Measurements from ENCODE around the gene POLD2. TPM values are rescaled to one million over a fixed set of nuclear protein-coding genes. Genes with fewer than 3 reads are reported as not detected.

POLD2 gene
- total RNA-seq, 1 donor from 2014 or later, result 78.0 TPM

DNA sequence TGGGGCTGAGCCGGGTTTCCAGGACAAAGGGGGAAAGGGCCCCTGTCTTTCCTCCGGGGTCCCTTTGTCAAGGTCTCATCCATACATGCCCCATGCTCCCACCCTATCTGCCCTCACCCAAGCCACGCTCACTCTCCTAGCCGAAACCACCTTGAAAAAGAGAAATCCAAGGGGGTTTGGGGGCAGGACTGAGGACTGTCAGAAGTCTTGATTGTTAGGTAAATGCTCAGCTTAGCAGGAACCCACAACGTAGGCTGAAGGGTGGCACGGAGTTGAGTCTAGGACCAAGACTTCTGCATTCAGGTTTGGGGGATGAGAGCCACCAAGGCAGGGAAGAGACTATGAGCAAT lies 57.3 kb downstream of the POLD2 start:
- Histone ChIP-seq H3K4me1 (peaks cover 74% of the 10 kb centered on the region), H3K9me3 (replicated peaks) (no peaks in the 10 kb centered on the region), H3K36me3 (peaks cover 10% of the 10 kb centered on the region), H3K27ac (replicated peaks) (peak overlapping the region; percentile 89), H3K4me3 (peak overlapping the region; percentile 74), H3K27me3 (ENCODE audit: low read depth) (no peaks in the 10 kb centered on the region)
- TF ChIP-seq, protein P1, sequence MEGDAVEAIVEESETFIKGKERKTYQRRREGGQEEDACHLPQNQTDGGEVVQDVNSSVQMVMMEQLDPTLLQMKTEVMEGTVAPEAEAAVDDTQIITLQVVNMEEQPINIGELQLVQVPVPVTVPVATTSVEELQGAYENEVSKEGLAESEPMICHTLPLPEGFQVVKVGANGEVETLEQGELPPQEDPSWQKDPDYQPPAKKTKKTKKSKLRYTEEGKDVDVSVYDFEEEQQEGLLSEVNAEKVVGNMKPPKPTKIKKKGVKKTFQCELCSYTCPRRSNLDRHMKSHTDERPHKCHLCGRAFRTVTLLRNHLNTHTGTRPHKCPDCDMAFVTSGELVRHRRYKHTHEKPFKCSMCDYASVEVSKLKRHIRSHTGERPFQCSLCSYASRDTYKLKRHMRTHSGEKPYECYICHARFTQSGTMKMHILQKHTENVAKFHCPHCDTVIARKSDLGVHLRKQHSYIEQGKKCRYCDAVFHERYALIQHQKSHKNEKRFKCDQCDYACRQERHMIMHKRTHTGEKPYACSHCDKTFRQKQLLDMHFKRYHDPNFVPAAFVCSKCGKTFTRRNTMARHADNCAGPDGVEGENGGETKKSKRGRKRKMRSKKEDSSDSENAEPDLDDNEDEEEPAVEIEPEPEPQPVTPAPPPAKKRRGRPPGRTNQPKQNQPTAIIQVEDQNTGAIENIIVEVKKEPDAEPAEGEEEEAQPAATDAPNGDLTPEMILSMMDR (IDR thresholded peaks at IDR 0.05; ENCODE audit: borderline replicate concordance), result no peak
- no peak for DNase-seq
- intact Hi-C loops (cut with micrococcal nuclease), result no loop called here

DNA sequence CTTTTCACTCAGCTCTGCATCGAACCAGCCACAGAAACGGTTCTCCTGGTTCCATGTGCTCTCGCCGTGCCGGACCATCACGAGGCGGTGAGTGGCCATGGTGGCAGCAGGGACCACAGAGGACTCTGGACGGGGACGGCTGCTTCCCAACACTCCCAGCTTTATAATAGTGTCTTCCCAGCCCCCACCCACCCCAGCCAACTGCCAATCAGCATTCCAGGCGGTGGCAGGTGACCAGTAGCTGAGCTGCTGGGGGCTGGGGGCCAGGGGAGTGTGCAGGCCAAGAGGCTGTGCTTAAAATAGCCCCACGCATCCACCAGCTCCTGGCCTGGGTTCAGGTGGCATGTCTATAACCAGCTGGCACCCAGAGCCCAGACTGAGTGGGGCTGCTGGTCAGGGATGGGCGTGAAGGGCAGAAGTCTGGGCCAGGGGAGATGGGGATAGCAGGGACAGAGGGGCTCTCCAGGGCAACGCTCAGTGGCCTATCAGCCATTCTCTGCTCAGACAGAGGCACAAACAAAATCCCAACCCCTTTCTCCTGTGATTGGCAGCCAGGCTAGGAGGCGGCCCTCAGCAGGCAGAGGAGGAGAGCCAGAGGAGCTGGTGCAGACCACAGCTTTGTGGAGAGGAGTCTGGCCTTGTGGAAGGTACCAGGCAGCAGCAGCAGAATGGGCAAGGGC lies 57.8 kb downstream of the POLD2 start, which contains the start of gene PGAM2:
Gene PGAM2 (minus strand): TSS at position 137 of the 680 bp plus-strand sequence. CDS start 38 bp downstream, at position 99.
- TF ChIP-seq, protein P1 (IDR thresholded peaks at IDR 0.05; ENCODE audit: borderline replicate concordance), result no peak
- Histone ChIP-seq H3K4me3 (peak within 1 kb of the TSS; percentile 74), H3K27ac (replicated peaks) (peak within 1 kb of the TSS; percentile 89), H3K36me3 (peaks cover 15% of the 10 kb centered on the region), H3K27me3 (ENCODE audit: low read depth) (no peaks in the 10 kb centered on the region), H3K4me1 (peaks cover 74% of the 10 kb centered on the region), H3K9me3 (replicated peaks) (no peaks in the 10 kb centered on the region)
- intact Hi-C loops (cut with micrococcal nuclease), result no loop called here
- DNase-seq, result peak; percentile 87

DNA sequence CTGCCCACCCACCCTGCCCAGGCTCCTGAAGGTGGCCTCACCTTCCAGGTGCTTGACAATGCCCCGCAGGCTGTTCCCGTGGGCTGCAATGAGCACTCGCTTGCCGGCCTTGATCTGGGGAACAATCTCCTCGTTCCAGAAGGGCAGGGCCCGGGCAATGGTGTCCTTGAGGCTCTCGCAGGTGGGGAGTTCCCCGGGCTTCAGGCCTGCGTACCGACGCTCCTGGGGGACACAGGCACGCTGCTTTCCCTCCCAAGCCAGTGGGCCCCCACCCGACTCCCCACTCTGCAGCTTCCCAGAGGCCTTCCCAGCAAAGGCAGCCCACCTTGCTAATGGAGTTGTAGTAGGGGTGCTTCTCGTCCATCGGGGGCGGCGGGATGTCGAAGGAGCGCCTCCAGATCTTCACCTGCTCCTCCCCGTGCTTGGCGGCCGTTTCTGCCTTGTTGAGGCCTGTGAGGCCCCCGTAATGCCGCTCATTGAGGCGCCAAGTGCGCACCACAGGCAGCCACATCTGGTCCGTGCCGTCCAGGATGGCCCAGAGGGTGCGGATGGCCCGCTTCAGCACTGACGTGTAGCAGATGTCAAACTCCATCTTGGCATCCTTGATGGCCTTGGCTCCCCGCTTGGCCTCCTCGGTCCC lies 58.4 kb downstream of the POLD2 start:
- Histone ChIP-seq H3K4me1 (peaks cover 81% of the 10 kb centered on the region), H3K36me3 (peaks cover 21% of the 10 kb centered on the region), H3K4me3 (peak overlapping the region; percentile 74), H3K9me3 (replicated peaks) (no peaks in the 10 kb centered on the region), H3K27ac (replicated peaks) (peak overlapping the region; percentile 89), H3K27me3 (ENCODE audit: low read depth) (no peaks in the 10 kb centered on the region)
- TF ChIP-seq, protein P1 (IDR thresholded peaks at IDR 0.05; ENCODE audit: borderline replicate concordance), result no peak
- intact Hi-C loops (cut with micrococcal nuclease), result no loop called here
- DNase-seq, result no peak

Small RNAs within 50 kb of the gene (microRNA-seq; reads per million reads assigned to microRNA genes)
- 2.5 reads per million for gene MIR6838

Other genes starting within 250 kb of the POLD2 start
- gene URGCP, start 217.0 kb downstream of the POLD2 start, total RNA-seq, result 39.6 TPM
- 44.9 TPM for gene UBE2D4, start 197.1 kb downstream of the POLD2 start, total RNA-seq
- not detected for gene SPDYE1, start 125.7 kb downstream of the POLD2 start, total RNA-seq
- gene DBNL, start 78.8 kb downstream of the POLD2 start, total RNA-seq, result 33.1 TPM
- gene PGAM2, start 58.0 kb downstream of the POLD2 start, total RNA-seq, result 671 TPM
- gene POLM, start 41.0 kb downstream of the POLD2 start, total RNA-seq, result 12.4 TPM
- 20.5 TPM for gene AEBP1, start 19.2 kb downstream of the POLD2 start, total RNA-seq
- gene MYL7, start 17.8 kb upstream of the POLD2 start, total RNA-seq, result 518 TPM
- gene GCK, start 65.9 kb upstream of the POLD2 start, total RNA-seq, result 0.49 TPM
- 53.3 TPM for gene YKT6, start 77.4 kb upstream of the POLD2 start, total RNA-seq
- 98.0 TPM for gene CAMK2B, start 202.0 kb upstream of the POLD2 start, total RNA-seq

All from left ventricle myocardium inferior (tissue), 1 donor.